ENCODE measurements around the gene TAB2.

- TF ChIP-seq CTCF (IDR thresholded peaks at IDR 0.05; ENCODE audit: extremely low read depth in 1 of 2, insufficient read depth in 1 of 2, low read depth in 1 of 2, low read length in 2 of 2) (no peak), GATA2 (IDR thresholded peaks at IDR 0.05; ENCODE audit: insufficient read depth, insufficient read length, low read depth, low read length) (no peak), POLR2A (IDR thresholded peaks at IDR 0.05; ENCODE audit: low read depth, low read length) (no peak), MAX (IDR thresholded peaks at IDR 0.05; ENCODE audit: insufficient read depth, insufficient read length) (no peak), JUN (IDR thresholded peaks at IDR 0.05; ENCODE audit: borderline replicate concordance, insufficient read depth, insufficient read length, low read depth) (no peak), POLR2AphosphoS5 (IDR thresholded peaks at IDR 0.05; ENCODE audit: insufficient read depth, low read depth, low read length) (no peak), EZH2 (IDR thresholded peaks at IDR 0.05; ENCODE audit: borderline replicate concordance, low read depth, low read length, severe bottlenecking) (no peak)
Observed at GRCh38 chr6:149268768-149269167, 48.7 kb upstream of the TAB2 start.

All from endothelial cell of umbilical vein (primary cell).